Measurements from ENCODE around the gene NDST4. TPM values are rescaled to one million over a fixed set of nuclear protein-coding genes. Genes with fewer than 3 reads are reported as not detected.

Gene NDST4
- total RNA-seq, 1 donor from 2014 or later: not detected

- H3K4me3 ChIP-seq: no peak overlapping the region
- H3K27me3 ChIP-seq: no peaks in the 10 kb centered on the region
- no peak overlapping the region for H3K27ac ChIP-seq
- DNase-seq (ENCODE audit: extremely low spot score in 2 of 2): no peak
- no peaks in the 10 kb centered on the region for H3K36me3 ChIP-seq
- no peaks in the 10 kb centered on the region for H3K4me1 ChIP-seq
- H3K9me3 ChIP-seq: no peaks in the 10 kb centered on the region
- intact Hi-C loops (cut with DNase I): no loop called here
- TF ChIP-seq POLR2AphosphoS5 (IDR thresholded peaks at IDR 0.05; ENCODE audit: insufficient read depth in 1 of 2, low read depth in 1 of 2) (no peak), POLR2A (IDR thresholded peaks at IDR 0.05) (no peak), CTCF (IDR thresholded peaks at IDR 0.05) (no peak)
These were observed 285.8 kb downstream of the NDST4 start for GRCh38 chr4:114827651-114828050.

- Histone ChIP-seq H3K27me3 (no peaks in the 10 kb centered on the region), H3K4me1 (no peaks in the 10 kb centered on the region), H3K9me3 (no peaks in the 10 kb centered on the region), H3K4me3 (no peak overlapping the region), H3K27ac (no peak overlapping the region), H3K36me3 (no peaks in the 10 kb centered on the region)
- no peak for TF ChIP-seq CTCF (IDR thresholded peaks at IDR 0.05)
- no peak for TF ChIP-seq POLR2AphosphoS5 (IDR thresholded peaks at IDR 0.05; ENCODE audit: insufficient read depth in 1 of 2, low read depth in 1 of 2)
- no peak for TF ChIP-seq POLR2A (IDR thresholded peaks at IDR 0.05)
- no peak for DNase-seq (ENCODE audit: extremely low spot score in 2 of 2)
- intact Hi-C loops (cut with DNase I): no loop called here
These were observed 297.7 kb downstream of the NDST4 start for GRCh38 chr4:114815760-114816159.

GRCh38 chr4:114813961-114814360 lies 299.5 kb downstream of the NDST4 start:
- Histone ChIP-seq H3K27me3 (no peaks in the 10 kb centered on the region), H3K27ac (no peak overlapping the region), H3K36me3 (no peaks in the 10 kb centered on the region), H3K4me3 (no peak overlapping the region), H3K9me3 (no peaks in the 10 kb centered on the region), H3K4me1 (no peaks in the 10 kb centered on the region)
- no peak for TF ChIP-seq CTCF (IDR thresholded peaks at IDR 0.05)
- no peak for TF ChIP-seq POLR2AphosphoS5 (IDR thresholded peaks at IDR 0.05; ENCODE audit: insufficient read depth in 1 of 2, low read depth in 1 of 2)
- no peak for TF ChIP-seq POLR2A (IDR thresholded peaks at IDR 0.05)
- intact Hi-C loops (cut with DNase I): no loop called here
- no peak for DNase-seq (ENCODE audit: extremely low spot score in 2 of 2)

- no peak overlapping the region for H3K27ac ChIP-seq
- no peak for DNase-seq (ENCODE audit: extremely low spot score in 2 of 2)
- intact Hi-C loops (cut with DNase I): no loop called here
- no peaks in the 10 kb centered on the region for H3K4me1 ChIP-seq
- no peak for TF ChIP-seq CTCF (IDR thresholded peaks at IDR 0.05)
- no peak for TF ChIP-seq POLR2A (IDR thresholded peaks at IDR 0.05)
- TF ChIP-seq POLR2AphosphoS5 (IDR thresholded peaks at IDR 0.05; ENCODE audit: insufficient read depth in 1 of 2, low read depth in 1 of 2): no peak
- no peak overlapping the region for H3K4me3 ChIP-seq
- H3K9me3 ChIP-seq: no peaks in the 10 kb centered on the region
- H3K36me3 ChIP-seq: no peaks in the 10 kb centered on the region
- H3K27me3 ChIP-seq: no peaks in the 10 kb centered on the region
These were observed 301.7 kb downstream of the NDST4 start for GRCh38 chr4:114811564-114812301.

GRCh38 chr4:114807759-114808404 lies 305.5 kb downstream of the NDST4 start:
- DNase-seq (ENCODE audit: extremely low spot score in 2 of 2): no peak
- no peak for TF ChIP-seq POLR2A (IDR thresholded peaks at IDR 0.05)
- TF ChIP-seq POLR2AphosphoS5 (IDR thresholded peaks at IDR 0.05; ENCODE audit: insufficient read depth in 1 of 2, low read depth in 1 of 2): no peak
- TF ChIP-seq CTCF (IDR thresholded peaks at IDR 0.05): no peak
- no peaks in the 10 kb centered on the region for H3K36me3 ChIP-seq
- H3K27ac ChIP-seq: no peak overlapping the region
- H3K4me3 ChIP-seq: no peak overlapping the region
- intact Hi-C loops (cut with DNase I): no loop called here
- H3K4me1 ChIP-seq: no peaks in the 10 kb centered on the region
- no peaks in the 10 kb centered on the region for H3K27me3 ChIP-seq
- H3K9me3 ChIP-seq: no peaks in the 10 kb centered on the region

All from vagina (tissue), 2 donors.